Esophagus mucosa (tissue), 1 donor: ENCODE results near the gene CCNYL1. TPM values are rescaled to one million over a fixed set of nuclear protein-coding genes. Genes with fewer than 3 reads are reported as not detected.
"Not testable (repeated sequence)": the region's sequence is repeated elsewhere in the genome, so short reads cannot be mapped to it uniquely, and the experiment has no call there.

Experiments used
- ATAC-seq: fragments of 200-7000 bp; cut with Tn5 transposase; one replicate; pipeline ENCODE4 v1.9.1; 2020
- total RNA-seq: library from RNA; stranded (reverse); gene quantifications from one replicate; pipeline ENCODE4 v1.2.4, GENCODE V29; 2023
- donor health status: DM: yes; HTN: yes; CAD: no.

Gene CCNYL1
- total RNA-seq, 1 donor from 2014 or later = 19.0 TPM

DNA sequence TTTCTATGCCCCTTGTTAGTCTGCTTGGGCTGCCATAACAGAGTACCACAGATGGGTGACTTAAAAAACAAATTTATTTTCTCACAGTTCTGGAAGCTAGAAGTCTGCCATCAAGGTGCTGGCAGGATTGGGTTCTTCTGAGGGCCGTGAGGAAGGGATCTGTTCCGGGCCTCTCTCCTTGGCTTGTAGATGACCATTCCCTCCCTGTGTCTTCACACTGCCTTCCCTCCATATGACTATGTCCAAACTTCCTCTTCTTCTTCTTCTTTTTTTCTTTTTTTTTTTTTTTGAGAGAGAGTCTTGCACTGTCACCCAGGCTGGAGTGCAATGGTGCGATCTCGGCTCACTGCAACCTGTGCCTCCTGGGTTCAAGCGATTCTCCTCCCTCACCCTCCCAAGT, 13.1 kb upstream of the CCNYL1 start:
- ATAC-seq = no peak

DNA sequence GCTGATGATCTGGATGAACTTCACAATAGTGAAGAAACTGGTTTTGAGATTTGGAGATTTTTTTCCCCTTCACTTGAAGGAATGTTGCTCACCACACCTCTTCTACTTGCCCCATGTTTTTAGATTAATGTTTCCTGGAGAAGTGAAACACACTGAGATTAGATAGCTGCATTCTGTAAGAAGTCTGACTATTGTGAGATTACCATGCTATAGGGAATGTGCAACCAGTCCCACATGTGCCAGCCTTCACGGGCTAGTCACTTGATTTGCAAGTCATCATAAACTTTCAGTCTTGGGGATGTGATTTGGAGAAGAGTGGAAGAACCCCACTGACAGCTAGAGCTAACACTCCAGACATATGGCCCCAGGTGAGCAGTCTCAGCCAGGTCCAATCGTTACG, 7.4 kb upstream of the CCNYL1 start:
- ATAC-seq = peak; percentile 76

DNA sequence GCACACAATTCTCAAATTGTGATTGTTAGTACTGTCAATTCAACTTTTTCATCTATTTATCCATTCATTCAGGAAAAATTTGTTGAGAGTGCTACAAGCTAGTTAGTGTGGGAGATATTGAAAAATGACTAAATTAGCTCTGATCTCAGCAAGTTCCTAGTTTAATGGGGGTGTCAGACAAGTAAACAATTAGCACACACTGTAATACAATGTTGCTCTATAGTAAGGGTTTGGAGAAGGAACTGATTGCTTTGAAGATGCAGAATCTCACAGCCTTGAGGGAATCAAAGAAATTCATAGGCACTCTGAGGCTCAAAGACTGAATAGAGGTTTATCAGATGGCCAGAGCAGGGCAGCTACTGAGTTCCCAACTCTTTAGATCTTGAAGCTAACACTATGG, 6.8 kb upstream of the CCNYL1 start:
- no peak for ATAC-seq

DNA sequence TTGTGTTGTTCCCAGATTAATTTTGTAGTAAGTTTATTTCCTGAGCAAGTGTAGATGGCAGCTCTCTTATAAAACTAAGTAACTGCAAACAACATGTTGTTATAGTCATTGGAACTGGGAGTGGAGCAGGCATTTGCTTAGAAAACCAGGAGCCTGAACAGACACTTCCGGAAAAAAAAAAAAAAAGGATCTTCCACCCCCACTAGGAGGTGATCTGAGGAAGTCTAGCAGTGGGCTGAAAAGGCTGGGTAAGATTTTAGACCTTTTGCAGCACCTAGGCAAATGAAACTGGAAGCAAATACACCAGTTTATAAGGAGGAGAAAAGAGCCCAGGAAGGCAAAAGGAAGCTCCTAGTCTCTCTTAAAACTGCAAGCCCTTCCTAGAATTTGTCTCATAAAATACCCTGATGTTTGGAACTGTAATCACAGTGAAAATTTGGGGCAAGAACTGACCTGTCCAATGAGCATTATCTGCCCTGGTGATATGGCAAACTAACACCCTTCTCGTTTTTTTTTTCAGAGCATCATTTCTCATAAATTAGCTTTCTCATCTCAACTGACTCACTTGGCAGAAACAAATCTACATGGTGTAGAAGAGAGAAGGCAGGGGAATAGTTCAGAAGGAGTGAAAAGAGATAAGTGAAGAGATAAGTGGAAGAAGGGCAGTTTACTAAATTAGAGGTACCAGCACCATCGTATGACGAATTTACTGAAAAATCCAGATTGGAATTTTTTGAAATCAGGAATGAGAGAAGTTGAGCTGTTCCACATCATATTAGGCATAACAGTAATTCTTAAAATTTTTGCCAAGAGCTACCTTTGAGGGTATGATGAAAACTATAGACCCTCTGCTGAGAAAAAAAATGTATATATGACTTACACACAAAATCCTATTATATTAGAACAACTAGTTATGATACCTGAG, 4.2 kb upstream of the CCNYL1 start:
- no peak for ATAC-seq

- peak; percentile 22 for ATAC-seq
Observed at GRCh38 chr2:207711750-207712530, 500 bp downstream of the CCNYL1 start.

GRCh38 chr2:207716056-207716455, 4.6 kb downstream of the CCNYL1 start:
- no peak for ATAC-seq

DNA sequence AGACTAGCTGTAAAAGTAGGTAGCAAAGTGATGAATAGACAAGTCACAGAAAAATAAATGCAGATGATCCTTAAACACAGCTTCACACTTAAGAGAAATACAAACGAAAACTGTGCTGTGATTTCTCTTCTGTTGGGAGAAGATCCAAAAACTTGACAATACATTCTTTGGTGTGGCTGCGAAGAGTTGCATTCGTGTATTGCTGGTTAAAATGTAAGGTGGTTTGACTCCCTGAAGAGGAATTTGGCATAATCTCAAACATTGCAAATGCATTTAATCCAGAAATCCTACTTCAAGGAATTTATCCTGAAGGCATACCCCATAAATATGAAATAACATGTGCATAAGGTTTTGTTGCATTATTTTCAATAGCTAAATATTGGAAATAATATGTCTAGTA, 7.1 kb downstream of the CCNYL1 start:
- ATAC-seq = no peak

- no peak for ATAC-seq
Observed at GRCh38 chr2:207719008-207719407, 7.6 kb downstream of the CCNYL1 start.

DNA sequence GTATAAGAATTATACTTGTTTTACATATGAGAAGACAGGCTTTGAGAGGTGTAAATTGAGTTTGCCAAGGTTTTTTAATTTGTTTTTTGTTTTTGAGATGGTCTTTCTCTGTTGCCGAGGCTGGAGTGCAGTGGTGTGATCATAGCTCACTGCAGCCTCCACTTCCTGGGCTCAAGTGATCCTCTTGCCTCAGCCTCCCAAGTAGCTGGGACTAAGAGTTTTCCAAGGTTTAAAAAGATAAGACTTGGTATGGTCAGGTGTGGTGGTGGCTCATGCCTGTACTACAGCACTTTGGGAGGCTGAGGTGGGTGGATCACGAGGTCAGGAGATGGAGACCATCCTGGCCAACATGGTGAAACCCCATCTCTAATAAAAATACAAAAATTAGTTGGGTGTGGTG, 8.2 kb downstream of the CCNYL1 start:
- ATAC-seq = not testable (repeated sequence)

- peak; percentile 82 for ATAC-seq
Observed at GRCh38 chr2:207720517-207721187, 9.2 kb downstream of the CCNYL1 start.

- ATAC-seq = no peak
Observed at GRCh38 chr2:207722773-207723424, 11.5 kb downstream of the CCNYL1 start.

DNA sequence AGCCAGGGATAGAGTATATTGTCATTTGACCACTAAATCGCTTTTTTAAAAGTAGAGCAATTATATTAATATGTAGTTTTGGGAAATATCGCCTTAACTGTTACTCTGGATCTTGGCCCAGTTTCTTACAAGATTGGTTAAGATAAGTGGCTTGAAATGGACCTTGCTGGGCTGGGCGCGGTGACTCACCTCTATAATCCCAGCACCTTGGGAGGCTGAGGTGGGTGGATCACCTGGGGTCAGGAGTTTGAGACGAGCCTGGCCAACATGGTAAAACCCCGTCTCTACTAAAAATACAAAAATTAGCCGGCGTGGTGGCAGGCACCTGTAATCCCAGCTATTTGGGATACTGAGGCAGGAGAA, 12.0 kb downstream of the CCNYL1 start:
- peak; percentile 43 for ATAC-seq

GRCh38 chr2:207724113-207724512, 12.7 kb downstream of the CCNYL1 start:
- ATAC-seq = no peak

DNA sequence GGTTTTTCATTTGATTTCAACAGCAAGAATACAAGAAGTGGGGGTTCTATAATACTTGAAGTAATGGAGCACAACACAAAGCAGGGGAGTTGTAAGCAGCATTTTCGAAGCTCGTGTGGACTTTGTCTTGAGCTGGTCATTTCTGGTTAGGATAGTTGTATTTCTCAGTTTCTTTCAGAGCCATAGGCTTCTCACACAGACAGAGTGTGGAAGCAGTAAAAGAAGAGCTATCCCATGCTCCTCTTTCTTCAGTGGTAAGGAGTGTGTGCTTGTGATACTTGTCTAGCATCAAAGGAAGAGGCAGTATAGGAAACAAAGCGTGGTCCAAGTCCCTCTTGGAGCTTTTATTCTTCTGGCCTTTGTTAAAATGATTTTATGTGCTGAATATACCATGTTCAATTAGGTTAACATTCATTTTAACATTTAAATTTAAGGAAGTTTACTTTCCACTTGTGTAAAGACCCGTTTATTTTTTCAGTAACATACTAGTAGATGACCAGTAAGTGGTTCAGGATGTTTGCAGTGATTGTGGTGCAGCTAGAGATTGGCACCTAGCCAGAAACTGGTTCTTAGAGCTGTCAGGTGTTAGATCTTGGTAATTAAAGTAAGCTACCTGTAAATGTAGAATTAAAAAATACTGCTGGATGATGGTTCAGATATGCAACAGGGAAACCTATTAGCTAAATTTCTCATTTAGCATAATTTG, 14.6 kb downstream of the CCNYL1 start:
- no peak for ATAC-seq

- ATAC-seq = peak; percentile 77
Observed at GRCh38 chr2:207727261-207727660, 15.8 kb downstream of the CCNYL1 start.

DNA sequence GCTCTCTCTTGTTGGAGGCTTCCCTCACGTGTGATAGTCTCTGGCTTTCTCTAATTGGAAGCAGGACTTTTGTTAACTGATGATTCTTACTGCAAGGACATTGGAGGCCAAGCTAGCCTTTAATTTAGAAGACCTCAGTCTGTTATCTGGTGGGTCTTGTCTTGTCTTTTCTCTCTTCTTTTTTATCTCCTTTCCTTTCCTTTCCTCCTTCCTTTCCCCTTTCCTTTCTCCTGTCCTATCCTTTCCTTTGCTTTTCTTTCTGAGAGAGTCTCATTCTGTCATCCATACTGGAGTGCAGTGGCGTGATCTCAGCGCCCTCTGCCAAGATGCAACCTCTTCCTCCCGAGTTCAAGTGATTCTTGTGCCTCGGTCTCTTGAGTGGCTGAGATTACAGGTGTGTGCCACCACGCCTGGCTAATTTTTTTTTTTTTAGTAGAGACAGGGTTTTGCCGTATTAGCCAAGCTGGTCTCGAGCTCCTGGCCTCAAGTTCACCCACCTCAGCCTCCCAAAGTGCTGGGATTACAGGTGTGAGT, 18.1 kb downstream of the CCNYL1 start:
- no peak for ATAC-seq

- no peak for ATAC-seq
Observed at GRCh38 chr2:207731138-207731537, 19.7 kb downstream of the CCNYL1 start.

GRCh38 chr2:207733597-207734240, 22.3 kb downstream of the CCNYL1 start:
- ATAC-seq = no peak

- ATAC-seq = peak; percentile 71
Observed at GRCh38 chr2:207734264-207734635, 22.8 kb downstream of the CCNYL1 start.

GRCh38 chr2:207734636-207735512, 23.4 kb downstream of the CCNYL1 start:
- ATAC-seq = no peak
